ENCODE measurements around the gene BICC1. TPM values are rescaled to one million over a fixed set of nuclear protein-coding genes. Genes with fewer than 3 reads are reported as not detected.

The BICC1 gene
- total and polyA plus RNA-seq, 2 experiments from 2014 or later, result 5.8 to 20.4 TPM

DNA sequence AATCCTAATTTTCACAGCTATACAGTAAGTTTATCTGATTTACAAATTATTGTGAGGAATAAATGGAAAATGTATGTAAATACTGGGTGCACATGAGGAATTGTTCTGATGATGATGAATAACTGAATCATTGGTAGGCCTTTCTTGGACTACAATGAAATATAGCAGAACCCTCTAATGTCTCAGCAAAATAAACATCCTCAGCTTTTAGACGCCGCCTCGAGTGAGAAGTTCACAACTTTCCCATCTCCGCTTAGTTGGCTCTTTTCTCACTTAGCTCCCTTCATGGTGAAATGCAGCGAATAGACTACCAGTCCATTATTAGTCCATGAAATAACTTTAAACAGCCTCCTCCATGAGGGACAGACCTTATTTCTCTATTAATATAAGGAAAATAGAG, 182.3 kb downstream of the BICC1 start:
- WGBS (ENCODE audit: low lambda C conversion rate, missing lambda C conversion rate), result 74% methylated on average over 4 of the region's 5 CpGs
- DNase-seq (ENCODE audit: low spot score), result no peak
- no peak overlapping the region for H3K4me3 ChIP-seq
- H3K4me2 ChIP-seq, result no peak overlapping the region
- H4K20me1 ChIP-seq (ENCODE audit: insufficient read depth, poor library complexity, severe bottlenecking), result no peaks in the 10 kb centered on the region
- TF ChIP-seq EZH2phosphoT487 (IDR thresholded peaks at IDR 0.05; ENCODE audit: low read depth, severe bottlenecking, unreplicated experiment) (no peak), EZH2 (IDR thresholded peaks at IDR 0.05; ENCODE audit: borderline replicate concordance) (no peak)
- TF ChIP-seq, protein P1, sequence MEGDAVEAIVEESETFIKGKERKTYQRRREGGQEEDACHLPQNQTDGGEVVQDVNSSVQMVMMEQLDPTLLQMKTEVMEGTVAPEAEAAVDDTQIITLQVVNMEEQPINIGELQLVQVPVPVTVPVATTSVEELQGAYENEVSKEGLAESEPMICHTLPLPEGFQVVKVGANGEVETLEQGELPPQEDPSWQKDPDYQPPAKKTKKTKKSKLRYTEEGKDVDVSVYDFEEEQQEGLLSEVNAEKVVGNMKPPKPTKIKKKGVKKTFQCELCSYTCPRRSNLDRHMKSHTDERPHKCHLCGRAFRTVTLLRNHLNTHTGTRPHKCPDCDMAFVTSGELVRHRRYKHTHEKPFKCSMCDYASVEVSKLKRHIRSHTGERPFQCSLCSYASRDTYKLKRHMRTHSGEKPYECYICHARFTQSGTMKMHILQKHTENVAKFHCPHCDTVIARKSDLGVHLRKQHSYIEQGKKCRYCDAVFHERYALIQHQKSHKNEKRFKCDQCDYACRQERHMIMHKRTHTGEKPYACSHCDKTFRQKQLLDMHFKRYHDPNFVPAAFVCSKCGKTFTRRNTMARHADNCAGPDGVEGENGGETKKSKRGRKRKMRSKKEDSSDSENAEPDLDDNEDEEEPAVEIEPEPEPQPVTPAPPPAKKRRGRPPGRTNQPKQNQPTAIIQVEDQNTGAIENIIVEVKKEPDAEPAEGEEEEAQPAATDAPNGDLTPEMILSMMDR (IDR thresholded peaks at IDR 0.05; ENCODE audit: poor library complexity), result no peak
- H3K4me1 ChIP-seq (ENCODE audit: insufficient read depth), result no peaks in the 10 kb centered on the region
- no peaks in the 10 kb centered on the region for H3K36me3 ChIP-seq (replicated peaks; ENCODE audit: insufficient read depth, low read depth)
- no peaks in the 10 kb centered on the region for H3K9me3 ChIP-seq (ENCODE audit: low read depth)
- H3K79me2 ChIP-seq, result peaks cover 15% of the 10 kb centered on the region
- H3K27ac ChIP-seq, result no peak overlapping the region
- no peak overlapping the region for H2AFZ ChIP-seq
- H3K27me3 ChIP-seq, result no peaks in the 10 kb centered on the region
- H3K9me2 ChIP-seq (replicated peaks; ENCODE audit: insufficient read depth), result no peaks in the 10 kb centered on the region

- no peaks in the 10 kb centered on the region for H3K9me3 ChIP-seq (ENCODE audit: low read depth)
- no peak for DNase-seq (ENCODE audit: low spot score)
- H3K4me2 ChIP-seq, result no peak overlapping the region
- H3K36me3 ChIP-seq (replicated peaks; ENCODE audit: insufficient read depth, low read depth), result no peaks in the 10 kb centered on the region
- no peaks in the 10 kb centered on the region for H3K4me1 ChIP-seq (ENCODE audit: insufficient read depth)
- peaks cover 15% of the 10 kb centered on the region for H3K79me2 ChIP-seq
- no peak overlapping the region for H3K4me3 ChIP-seq
- H4K20me1 ChIP-seq (ENCODE audit: insufficient read depth, poor library complexity, severe bottlenecking), result no peaks in the 10 kb centered on the region
- H3K9me2 ChIP-seq (replicated peaks; ENCODE audit: insufficient read depth), result no peaks in the 10 kb centered on the region
- no peaks in the 10 kb centered on the region for H3K27me3 ChIP-seq
- 69% methylated on average over 4 of the region's 4 CpGs for WGBS (ENCODE audit: low lambda C conversion rate, missing lambda C conversion rate)
- TF ChIP-seq EZH2 (IDR thresholded peaks at IDR 0.05; ENCODE audit: borderline replicate concordance) (no peak), EZH2phosphoT487 (IDR thresholded peaks at IDR 0.05; ENCODE audit: low read depth, severe bottlenecking, unreplicated experiment) (no peak)
- TF ChIP-seq, protein P1 (IDR thresholded peaks at IDR 0.05; ENCODE audit: poor library complexity), result no peak
- H2AFZ ChIP-seq, result no peak overlapping the region
- H3K27ac ChIP-seq, result no peak overlapping the region
Observed at GRCh38 chr10:58696736-58697135, 184.1 kb downstream of the BICC1 start.

DNA sequence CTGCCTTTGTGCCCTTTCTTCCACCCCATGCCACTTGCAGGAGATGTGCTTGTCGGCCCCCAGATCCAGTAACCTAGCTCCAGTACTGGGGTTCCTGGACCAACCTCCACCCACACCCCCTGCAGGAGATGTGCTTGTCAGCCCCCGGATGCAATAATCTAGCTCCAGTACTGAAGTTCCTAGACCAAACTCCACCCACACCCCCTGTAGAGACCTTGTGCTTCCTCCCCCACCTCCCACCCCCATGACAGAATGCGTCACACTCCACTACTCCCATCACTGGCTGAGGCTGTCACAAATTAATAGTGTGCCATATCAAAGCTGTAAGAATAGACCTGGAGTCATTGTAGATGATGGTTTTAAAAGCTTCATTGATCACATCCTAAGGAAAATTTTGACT, 185.0 kb downstream of the BICC1 start:
- Histone ChIP-seq H3K4me2 (no peak overlapping the region), H3K36me3 (replicated peaks; ENCODE audit: insufficient read depth, low read depth) (no peaks in the 10 kb centered on the region), H3K4me1 (ENCODE audit: insufficient read depth) (no peaks in the 10 kb centered on the region), H3K79me2 (peaks cover 15% of the 10 kb centered on the region), H3K9me2 (replicated peaks; ENCODE audit: insufficient read depth) (no peaks in the 10 kb centered on the region), H3K9me3 (ENCODE audit: low read depth) (no peaks in the 10 kb centered on the region), H4K20me1 (ENCODE audit: insufficient read depth, poor library complexity, severe bottlenecking) (no peaks in the 10 kb centered on the region), H2AFZ (no peak overlapping the region), H3K4me3 (no peak overlapping the region), H3K27me3 (no peaks in the 10 kb centered on the region), H3K27ac (no peak overlapping the region)
- 93% methylated on average over 3 of the region's 3 CpGs for WGBS (ENCODE audit: low lambda C conversion rate, missing lambda C conversion rate)
- TF ChIP-seq EZH2 (IDR thresholded peaks at IDR 0.05; ENCODE audit: borderline replicate concordance) (no peak), EZH2phosphoT487 (IDR thresholded peaks at IDR 0.05; ENCODE audit: low read depth, severe bottlenecking, unreplicated experiment) (no peak)
- TF ChIP-seq, protein P1 (IDR thresholded peaks at IDR 0.05; ENCODE audit: poor library complexity), result no peak
- no peak for DNase-seq (ENCODE audit: low spot score)
